ENCODE measurements around the gene ARMS2. TPM values are rescaled to one million over a fixed set of nuclear protein-coding genes. Genes with fewer than 3 reads are reported as not detected.

The ARMS2 gene
- total and polyA plus RNA-seq, 9 donors = not detected

- peaks cover 4% of the 10 kb centered on the region for H3K27me3 ChIP-seq (ENCODE audit: control insufficient read depth, insufficient read depth, low read length)
- H3K4me1 ChIP-seq (ENCODE audit: control insufficient read depth, insufficient read depth, low read length) = peaks cover 31% of the 10 kb centered on the region
- WGBS (ENCODE audit: insufficient coverage) = 24% methylated on average over 3 of the region's 7 CpGs
- peak; percentile 77 for DNase-seq
- H3K27ac ChIP-seq (ENCODE audit: low read length) = no peak overlapping the region
- no peak overlapping the region for H3K4me3 ChIP-seq (ENCODE audit: low read length)
- no peaks in the 10 kb centered on the region for H3K36me3 ChIP-seq (ENCODE audit: control insufficient read depth, insufficient read depth, low read length)
- H3K9me3 ChIP-seq (replicated peaks; ENCODE audit: control insufficient read depth, low read depth, low read length) = no peaks in the 10 kb centered on the region
Observed at GRCh38 chr10:122478971-122479370, 24.5 kb downstream of the ARMS2 start.

GRCh38 chr10:122480146-122480833, 25.8 kb downstream of the ARMS2 start:
- H3K4me1 ChIP-seq (ENCODE audit: control insufficient read depth, insufficient read depth, low read length) = peaks cover 26% of the 10 kb centered on the region
- H3K9me3 ChIP-seq (replicated peaks; ENCODE audit: control insufficient read depth, low read depth, low read length) = no peaks in the 10 kb centered on the region
- peaks cover 2% of the 10 kb centered on the region for H3K27me3 ChIP-seq (ENCODE audit: control insufficient read depth, insufficient read depth, low read length)
- no peak overlapping the region for H3K27ac ChIP-seq (ENCODE audit: low read length)
- H3K36me3 ChIP-seq (ENCODE audit: control insufficient read depth, insufficient read depth, low read length) = no peaks in the 10 kb centered on the region
- 92% methylated on average over 7 of the region's 10 CpGs for WGBS (ENCODE audit: insufficient coverage)
- no peak overlapping the region for H3K4me3 ChIP-seq (ENCODE audit: low read length)
- no peak for DNase-seq

GRCh38 chr10:122481296-122482056, 27.0 kb downstream of the ARMS2 start:
- H3K27me3 ChIP-seq (ENCODE audit: control insufficient read depth, insufficient read depth, low read length) = peaks cover 2% of the 10 kb centered on the region
- no peak overlapping the region for H3K4me3 ChIP-seq (ENCODE audit: low read length)
- H3K36me3 ChIP-seq (ENCODE audit: control insufficient read depth, insufficient read depth, low read length) = no peaks in the 10 kb centered on the region
- WGBS (ENCODE audit: insufficient coverage) = 100% methylated on average over 2 of the region's 6 CpGs
- no peak for DNase-seq
- H3K9me3 ChIP-seq (replicated peaks; ENCODE audit: control insufficient read depth, low read depth, low read length) = no peaks in the 10 kb centered on the region
- H3K27ac ChIP-seq (ENCODE audit: low read length) = no peak overlapping the region
- peaks cover 24% of the 10 kb centered on the region for H3K4me1 ChIP-seq (ENCODE audit: control insufficient read depth, insufficient read depth, low read length)

DNA sequence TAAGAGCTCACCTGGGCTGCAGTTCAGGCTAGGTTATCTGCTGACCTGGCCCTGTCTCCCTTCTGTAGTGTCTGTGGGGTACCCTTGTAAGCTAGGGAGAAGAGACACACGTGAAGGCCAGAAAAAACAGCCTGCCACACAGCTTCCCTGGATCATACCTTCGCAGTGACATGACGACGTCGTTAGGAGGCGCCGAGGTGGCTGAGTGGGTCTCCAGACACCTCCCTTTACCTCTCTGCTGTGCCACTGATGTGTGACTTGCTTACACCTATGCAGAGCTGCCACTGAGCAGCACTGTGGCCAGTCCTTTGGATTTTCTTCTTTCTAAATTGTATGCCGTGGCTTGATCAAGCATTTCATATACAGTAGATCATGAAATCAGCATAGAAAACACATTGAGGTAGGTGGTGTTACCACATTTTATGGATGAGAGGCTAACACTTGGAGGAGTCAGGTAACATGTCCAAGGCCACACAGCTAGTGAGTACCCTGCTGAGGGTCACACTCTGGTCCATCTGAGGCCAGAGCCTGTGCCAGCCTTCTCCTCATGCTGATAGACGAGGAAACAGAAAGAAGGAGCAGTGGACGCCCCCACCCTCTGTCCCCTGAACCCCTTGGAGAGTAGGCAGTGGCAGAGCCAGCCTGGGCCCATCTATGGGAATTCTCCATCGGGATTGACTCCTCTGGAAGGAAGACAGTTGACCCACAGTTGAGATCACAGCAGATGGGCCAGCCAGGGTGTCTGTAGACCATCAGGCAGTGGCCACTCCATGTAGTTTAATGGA, 30.0 kb downstream of the ARMS2 start:
- Histone ChIP-seq H3K36me3 (ENCODE audit: control insufficient read depth, insufficient read depth, low read length) (no peaks in the 10 kb centered on the region), H3K9me3 (replicated peaks; ENCODE audit: control insufficient read depth, low read depth, low read length) (no peaks in the 10 kb centered on the region), H3K27me3 (ENCODE audit: control insufficient read depth, insufficient read depth, low read length) (peaks cover 2% of the 10 kb centered on the region), H3K27ac (ENCODE audit: low read length) (no peak overlapping the region), H3K4me3 (ENCODE audit: low read length) (no peak overlapping the region), H3K4me1 (ENCODE audit: control insufficient read depth, insufficient read depth, low read length) (peaks cover 27% of the 10 kb centered on the region)
- WGBS (ENCODE audit: insufficient coverage) = 82% methylated on average over 9 of the region's 11 CpGs
- DNase-seq = no peak

- no peak overlapping the region for H3K27ac ChIP-seq (ENCODE audit: low read length)
- no peaks in the 10 kb centered on the region for H3K9me3 ChIP-seq (replicated peaks; ENCODE audit: control insufficient read depth, low read depth, low read length)
- peak; percentile 81 for DNase-seq
- H3K4me1 ChIP-seq (ENCODE audit: control insufficient read depth, insufficient read depth, low read length) = peaks cover 27% of the 10 kb centered on the region
- peaks cover 2% of the 10 kb centered on the region for H3K27me3 ChIP-seq (ENCODE audit: control insufficient read depth, insufficient read depth, low read length)
- WGBS (ENCODE audit: insufficient coverage) = 0% methylated on average over 2 of the region's 5 CpGs
- H3K4me3 ChIP-seq (ENCODE audit: low read length) = no peak overlapping the region
- no peaks in the 10 kb centered on the region for H3K36me3 ChIP-seq (ENCODE audit: control insufficient read depth, insufficient read depth, low read length)
Observed at GRCh38 chr10:122485670-122486069, 31.2 kb downstream of the ARMS2 start.

DNA sequence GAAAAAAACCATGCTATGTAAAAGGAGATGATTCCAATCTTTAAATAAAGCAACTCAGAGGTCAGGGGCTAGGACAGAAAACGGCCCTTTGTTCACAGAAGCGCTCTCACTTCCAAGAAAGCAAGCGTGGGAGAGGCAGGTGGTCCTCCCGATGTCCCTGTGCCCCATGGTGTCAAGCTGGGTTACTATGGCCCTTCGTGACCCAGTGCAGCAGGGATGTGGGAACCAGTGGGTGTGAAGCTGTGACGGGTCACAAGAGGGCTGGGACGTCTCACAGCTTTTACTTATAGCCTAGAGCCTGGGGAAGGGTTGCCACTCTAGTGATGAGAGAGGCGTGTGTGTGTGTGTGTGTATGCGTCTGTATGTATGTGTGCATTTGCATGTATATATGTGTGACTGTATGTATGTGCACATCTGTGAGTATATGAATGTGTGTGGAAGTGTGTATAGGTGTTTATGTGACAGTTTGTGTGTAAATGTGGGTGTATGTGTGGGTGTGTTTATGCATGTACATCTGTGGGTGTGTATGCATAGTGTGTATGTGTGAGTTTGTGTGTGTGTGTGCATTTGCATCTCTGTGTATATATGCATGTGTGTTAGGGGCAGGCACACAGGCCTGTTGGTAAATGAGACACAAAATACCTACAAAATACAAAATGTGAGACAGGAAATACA, 32.1 kb downstream of the ARMS2 start:
- Histone ChIP-seq H3K4me3 (ENCODE audit: low read length) (no peak overlapping the region), H3K36me3 (ENCODE audit: control insufficient read depth, insufficient read depth, low read length) (no peaks in the 10 kb centered on the region), H3K27ac (ENCODE audit: low read length) (no peak overlapping the region), H3K27me3 (ENCODE audit: control insufficient read depth, insufficient read depth, low read length) (no peaks in the 10 kb centered on the region), H3K9me3 (replicated peaks; ENCODE audit: control insufficient read depth, low read depth, low read length) (no peaks in the 10 kb centered on the region), H3K4me1 (ENCODE audit: control insufficient read depth, insufficient read depth, low read length) (peaks cover 31% of the 10 kb centered on the region)
- no peak for DNase-seq
- WGBS (ENCODE audit: insufficient coverage) = 76% methylated on average over 8 of the region's 9 CpGs

- H3K9me3 ChIP-seq (replicated peaks; ENCODE audit: control insufficient read depth, low read depth, low read length) = no peaks in the 10 kb centered on the region
- no peaks in the 10 kb centered on the region for H3K27me3 ChIP-seq (ENCODE audit: control insufficient read depth, insufficient read depth, low read length)
- H3K36me3 ChIP-seq (ENCODE audit: control insufficient read depth, insufficient read depth, low read length) = no peaks in the 10 kb centered on the region
- DNase-seq = no peak
- H3K27ac ChIP-seq (ENCODE audit: low read length) = no peak overlapping the region
- 40% methylated on average over 14 of the region's 16 CpGs for WGBS (ENCODE audit: insufficient coverage)
- H3K4me3 ChIP-seq (ENCODE audit: low read length) = no peak overlapping the region
- H3K4me1 ChIP-seq (ENCODE audit: control insufficient read depth, insufficient read depth, low read length) = peaks cover 34% of the 10 kb centered on the region
Observed at GRCh38 chr10:122487174-122487765, 32.8 kb downstream of the ARMS2 start.

- WGBS (ENCODE audit: insufficient coverage) = no CpG with 5 or more reads among the region's 4 CpGs
- Histone ChIP-seq H3K9me3 (replicated peaks; ENCODE audit: control insufficient read depth, low read depth, low read length) (no peaks in the 10 kb centered on the region), H3K36me3 (ENCODE audit: control insufficient read depth, insufficient read depth, low read length) (no peaks in the 10 kb centered on the region), H3K4me1 (ENCODE audit: control insufficient read depth, insufficient read depth, low read length) (peaks cover 52% of the 10 kb centered on the region), H3K27ac (ENCODE audit: low read length) (no peak overlapping the region), H3K4me3 (ENCODE audit: low read length) (no peak overlapping the region), H3K27me3 (ENCODE audit: control insufficient read depth, insufficient read depth, low read length) (no peaks in the 10 kb centered on the region)
- DNase-seq = no peak
Observed at GRCh38 chr10:122490268-122490667, 35.8 kb downstream of the ARMS2 start.

GRCh38 chr10:122490786-122491680, 36.6 kb downstream of the ARMS2 start:
- no peak for DNase-seq
- H3K9me3 ChIP-seq (replicated peaks; ENCODE audit: control insufficient read depth, low read depth, low read length) = no peaks in the 10 kb centered on the region
- H3K27me3 ChIP-seq (ENCODE audit: control insufficient read depth, insufficient read depth, low read length) = no peaks in the 10 kb centered on the region
- H3K27ac ChIP-seq (ENCODE audit: low read length) = no peak overlapping the region
- whole genome bisulfite sequencing (ENCODE audit: insufficient coverage) = 68% methylated on average over 18 of the region's 26 CpGs
- no peaks in the 10 kb centered on the region for H3K36me3 ChIP-seq (ENCODE audit: control insufficient read depth, insufficient read depth, low read length)
- H3K4me3 ChIP-seq (ENCODE audit: low read length) = no peak overlapping the region
- H3K4me1 ChIP-seq (ENCODE audit: control insufficient read depth, insufficient read depth, low read length) = peaks cover 46% of the 10 kb centered on the region

Data from muscle of leg (tissue), 11 donors.